GM19397 (cell line): ENCODE measurements around the gene RBM33.
"Not testable (repeated sequence)": the region's sequence is repeated elsewhere in the genome, so short reads cannot be mapped to it uniquely, and the experiment has no call there.

Source experiments
- ATAC-seq: cut with Tn5 transposase; IDR thresholded peaks from one replicate; pipeline ENCODE4 v1.9.1; 2021; ENCODE audit warnings: mild to moderate bottlenecking, moderate library complexity; ENCODE audit not compliant: unreplicated experiment

The RBM33 gene

GRCh38 chr7:155685791-155686160 lies 41.3 kb downstream of the RBM33 start:
- no peak for ATAC-seq

- not testable (repeated sequence) for ATAC-seq
Measured at GRCh38 chr7:155686620-155687324, 42.3 kb downstream of the RBM33 start.

GRCh38 chr7:155688237-155688636 lies 43.8 kb downstream of the RBM33 start:
- ATAC-seq = not testable (repeated sequence)

- not testable (repeated sequence) for ATAC-seq
Measured at GRCh38 chr7:155690655-155691054, 46.2 kb downstream of the RBM33 start.

- no peak for ATAC-seq
Measured at GRCh38 chr7:155692317-155692716, 47.9 kb downstream of the RBM33 start.

- no peak for ATAC-seq
Measured at GRCh38 chr7:155693826-155694225, 49.4 kb downstream of the RBM33 start.

- ATAC-seq = no peak
Measured at GRCh38 chr7:155694851-155695250, 50.4 kb downstream of the RBM33 start.

GRCh38 chr7:155696747-155697146 lies 52.3 kb downstream of the RBM33 start:
- no peak for ATAC-seq

GRCh38 chr7:155698633-155699032 lies 54.2 kb downstream of the RBM33 start:
- no peak for ATAC-seq

GRCh38 chr7:155699180-155699579 lies 54.7 kb downstream of the RBM33 start:
- ATAC-seq = no peak

GRCh38 chr7:155700847-155701246 lies 56.4 kb downstream of the RBM33 start:
- no peak for ATAC-seq

GRCh38 chr7:155701972-155702544 lies 57.6 kb downstream of the RBM33 start:
- ATAC-seq = no peak

- no peak for ATAC-seq
Measured at GRCh38 chr7:155702616-155703015, 58.2 kb downstream of the RBM33 start.

GRCh38 chr7:155705623-155706360 lies 61.3 kb downstream of the RBM33 start:
- ATAC-seq = no peak

GRCh38 chr7:155706376-155706775 lies 61.9 kb downstream of the RBM33 start:
- ATAC-seq = no peak

GRCh38 chr7:155709453-155709852 lies 65.0 kb downstream of the RBM33 start:
- no peak for ATAC-seq

- no peak for ATAC-seq
Measured at GRCh38 chr7:155710031-155710430, 65.6 kb downstream of the RBM33 start.

- ATAC-seq = no peak
Measured at GRCh38 chr7:155710530-155710929, 66.1 kb downstream of the RBM33 start.

- ATAC-seq = no peak
Measured at GRCh38 chr7:155711081-155711480, 66.6 kb downstream of the RBM33 start.

GRCh38 chr7:155713384-155713783 lies 68.9 kb downstream of the RBM33 start:
- no peak for ATAC-seq

GRCh38 chr7:155714702-155715101 lies 70.2 kb downstream of the RBM33 start:
- ATAC-seq = no peak
